NCI-H1417 (cell line): ENCODE data around the gene SLC13A5.

ENCODE experiments used
- DNase-seq, 3 experiments: peaks; one replicate each; lab custom pipeline; 2025; lab: John Stamatoyannopoulos, UW

Gene SLC13A5

GRCh38 chr17:6638046-6638908 is 74.9 kb downstream of the SLC13A5 start:
- DNase-seq: no peak

GRCh38 chr17:6637458-6637840 is 75.7 kb downstream of the SLC13A5 start:
- no peak for DNase-seq

- DNase-seq: no peak
Observed at GRCh38 chr17:6636616-6637457, 76.3 kb downstream of the SLC13A5 start.

GRCh38 chr17:6636105-6636504 is 77.1 kb downstream of the SLC13A5 start:
- no peak for DNase-seq
